Esophagus squamous epithelium (tissue), 4 donors: ENCODE measurements around the gene SYPL1.

ENCODE experiments used
- CTCF ChIP-seq, 6 experiments: fragments of 450-650 bp in 4 of 6; fragments of 200-600 bp in 2 of 6; sonication (generic) in 2 of 6; IDR thresholded peaks; one replicate each; pipeline ENCODE4 v1.5.1; 2016 to 2019; ENCODE audit warnings: antibody characterized with exemption in 6 of 6, mild to moderate bottlenecking in 4 of 6, moderate library complexity in 4 of 6
- POLR2A ChIP-seq, 4 donors: fragments of 450-650 bp; IDR thresholded peaks; one replicate each; pipeline ENCODE4 v1.6.1; 2017; ENCODE audit warnings: antibody characterized with exemption in 4 of 4, mild to moderate bottlenecking in 4 of 4, moderate library complexity in 3 of 4

GRCh38 chr7:106153891-106154449 lies 41.9 kb upstream of the SYPL1 start:
- TF ChIP-seq POLR2A (IDR thresholded peaks at IDR 0.05) (no peak), CTCF (IDR thresholded peaks at IDR 0.05) (peak; percentile 87 to 98 (median 94))
